Measurements from ENCODE around the gene TGFBR1.

The TGFBR1 gene

DNA sequence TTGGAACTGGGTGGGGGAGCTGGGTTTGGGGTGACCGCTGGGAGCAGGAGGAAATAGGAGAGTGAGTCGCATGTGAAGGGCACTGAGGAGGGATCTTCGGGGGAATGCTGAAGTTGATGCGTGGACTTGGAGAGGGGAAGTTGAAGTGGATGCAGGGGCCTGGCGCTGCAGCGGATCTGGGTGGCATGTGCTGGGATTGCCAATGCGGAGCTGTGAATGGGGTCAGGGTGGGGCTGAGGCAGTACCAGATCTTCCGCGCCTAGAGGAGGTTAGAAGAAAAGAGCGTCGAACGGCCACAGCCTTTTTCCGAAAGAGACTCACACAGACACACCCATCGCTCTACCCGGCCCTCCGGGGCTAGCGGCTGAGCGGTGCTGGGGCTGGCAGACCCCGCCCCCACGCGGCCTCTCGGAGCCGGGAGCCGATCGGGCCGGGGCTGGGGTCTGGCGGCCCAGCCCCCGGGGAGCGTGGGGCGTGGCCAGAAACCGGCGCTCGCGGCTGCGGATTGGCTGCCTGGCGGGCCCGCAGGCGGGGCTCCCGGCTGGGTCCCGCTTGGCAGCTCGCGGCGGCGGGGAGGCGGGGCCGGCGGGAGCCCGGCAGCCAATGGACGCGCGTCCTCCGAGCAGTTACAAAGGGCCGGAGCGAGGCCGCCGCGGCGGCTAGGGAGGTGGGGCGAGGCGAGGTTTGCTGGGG, at the start of gene TGFBR1:
Gene TGFBR1 (plus strand): TSS at position 655 of the 693 bp plus-strand sequence. CDS start 93 bp downstream, outside the sequence.
- peak; percentile 87 to 98 (median 97) for DNase-seq

DNA sequence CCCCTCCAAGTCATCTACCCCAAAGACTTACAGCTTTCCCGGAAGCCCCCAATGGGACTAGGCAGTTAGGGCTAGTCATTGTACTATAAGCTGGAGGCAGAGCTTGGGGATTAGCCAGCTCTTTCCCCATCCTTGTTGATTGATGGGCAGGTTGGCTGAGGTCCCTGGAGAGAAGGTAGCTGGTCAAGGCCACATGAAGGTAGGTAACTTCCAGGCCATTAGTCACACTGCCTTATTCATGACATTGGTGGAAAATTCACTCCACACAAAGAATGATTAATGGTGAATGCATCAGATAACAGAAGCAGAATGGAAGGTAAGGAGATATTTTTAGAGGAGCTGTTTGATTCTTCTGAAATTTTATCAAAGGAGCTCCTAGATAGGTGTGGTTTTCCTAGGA, 49.5 kb upstream of the TGFBR1 start:
- no peak for DNase-seq

- no peak for DNase-seq
These were observed 48.7 kb upstream of the TGFBR1 start for GRCh38 chr9:99056186-99056585.

- DNase-seq, result no peak
These were observed 47.8 kb upstream of the TGFBR1 start for GRCh38 chr9:99056886-99057664.

- no peak for DNase-seq
These were observed 47.0 kb upstream of the TGFBR1 start for GRCh38 chr9:99057665-99058625.

- no peak for DNase-seq
These were observed 45.7 kb upstream of the TGFBR1 start for GRCh38 chr9:99058964-99059921.

DNA sequence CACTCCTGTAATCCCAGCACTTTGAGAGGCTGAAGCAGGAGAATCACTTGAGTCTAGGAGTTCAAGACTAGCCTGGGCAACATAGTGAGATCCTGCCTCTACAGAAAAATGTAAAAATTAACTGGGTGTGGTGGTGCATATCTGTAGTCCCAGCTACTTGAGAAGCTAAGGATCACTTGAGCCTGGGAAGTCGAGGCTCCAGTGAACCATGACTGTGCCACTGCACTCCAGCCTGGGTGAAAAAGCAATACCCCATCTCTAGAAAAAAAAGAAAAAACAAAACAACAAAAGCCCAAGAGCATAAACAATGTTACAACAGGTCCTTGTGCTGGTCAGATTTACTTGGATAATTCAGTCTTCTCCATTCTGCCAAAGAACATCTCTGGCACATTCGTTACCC, 44.3 kb upstream of the TGFBR1 start:
- no peak for DNase-seq

DNA sequence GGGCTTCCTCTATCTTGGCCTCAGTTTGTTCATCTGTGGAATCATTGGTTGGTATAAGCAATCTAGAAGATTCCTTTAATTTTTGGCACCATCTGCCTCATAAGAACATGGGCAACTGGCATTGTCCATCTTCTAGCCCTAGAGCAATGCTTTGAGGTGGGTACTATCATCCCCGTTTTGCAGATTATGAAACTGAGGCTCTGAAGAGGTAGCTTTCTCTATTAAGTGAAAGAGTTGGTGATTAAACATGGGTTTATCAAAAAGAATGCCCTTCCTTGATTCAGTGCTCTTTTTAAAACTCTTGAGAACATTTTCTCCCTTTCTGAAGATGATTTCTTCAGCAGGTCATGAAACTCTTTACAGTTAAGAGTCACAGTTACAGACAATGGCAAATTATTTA, 42.4 kb upstream of the TGFBR1 start:
- no peak for DNase-seq

- no peak for DNase-seq
These were observed 41.4 kb upstream of the TGFBR1 start for GRCh38 chr9:99063522-99063921.

DNA sequence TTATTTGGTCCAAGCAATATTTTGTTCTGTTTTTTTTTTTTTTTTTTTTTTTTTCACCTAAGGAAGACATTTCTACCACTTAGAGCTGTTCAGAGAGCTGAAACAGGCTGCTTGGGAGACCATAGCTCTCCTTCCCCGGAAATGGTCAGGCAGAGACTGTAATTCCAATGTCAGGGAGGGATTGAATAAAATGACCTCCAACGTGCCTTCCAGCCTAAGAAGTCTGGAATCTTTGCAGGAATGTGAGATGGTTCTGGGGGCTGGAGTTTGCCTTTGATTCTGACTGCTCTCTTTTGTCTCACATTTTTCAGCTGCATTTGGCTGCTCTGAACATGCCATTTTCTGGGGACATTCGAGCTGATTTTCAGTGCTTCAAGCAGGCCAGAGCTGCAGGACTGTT, 38.3 kb upstream of the TGFBR1 start:
- DNase-seq, result no peak

GRCh38 chr9:99069075-99069474, 35.8 kb upstream of the TGFBR1 start:
- no peak for DNase-seq

- DNase-seq, result no peak
These were observed 35.4 kb upstream of the TGFBR1 start for GRCh38 chr9:99069546-99069945.

DNA sequence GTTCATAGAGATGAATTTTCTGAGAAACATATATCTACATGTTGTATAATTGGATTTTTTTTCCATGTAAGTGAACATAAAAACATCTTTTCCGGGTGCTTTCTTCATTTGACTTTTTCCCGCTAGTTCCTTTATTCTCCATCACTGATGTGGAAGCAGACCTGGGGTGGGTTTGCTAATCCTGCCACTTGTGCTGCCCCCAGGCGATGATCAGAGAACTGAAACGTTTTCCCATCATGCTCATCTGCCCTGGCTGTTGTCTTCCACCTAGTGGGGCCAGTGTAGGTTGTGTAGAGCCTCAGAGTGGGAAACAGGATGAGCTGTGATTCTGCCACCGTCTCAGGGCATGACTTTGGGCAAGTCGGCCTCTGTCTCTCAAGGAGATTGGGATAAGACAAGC, 34.2 kb upstream of the TGFBR1 start:
- DNase-seq, result peak in 1 of 3 experiments; percentile 32

- no peak for DNase-seq
These were observed 33.4 kb upstream of the TGFBR1 start for GRCh38 chr9:99071313-99072039.

- DNase-seq, result no peak
These were observed 32.9 kb upstream of the TGFBR1 start for GRCh38 chr9:99072040-99072394.

GRCh38 chr9:99073347-99073746, 31.6 kb upstream of the TGFBR1 start:
- DNase-seq, result no peak

DNA sequence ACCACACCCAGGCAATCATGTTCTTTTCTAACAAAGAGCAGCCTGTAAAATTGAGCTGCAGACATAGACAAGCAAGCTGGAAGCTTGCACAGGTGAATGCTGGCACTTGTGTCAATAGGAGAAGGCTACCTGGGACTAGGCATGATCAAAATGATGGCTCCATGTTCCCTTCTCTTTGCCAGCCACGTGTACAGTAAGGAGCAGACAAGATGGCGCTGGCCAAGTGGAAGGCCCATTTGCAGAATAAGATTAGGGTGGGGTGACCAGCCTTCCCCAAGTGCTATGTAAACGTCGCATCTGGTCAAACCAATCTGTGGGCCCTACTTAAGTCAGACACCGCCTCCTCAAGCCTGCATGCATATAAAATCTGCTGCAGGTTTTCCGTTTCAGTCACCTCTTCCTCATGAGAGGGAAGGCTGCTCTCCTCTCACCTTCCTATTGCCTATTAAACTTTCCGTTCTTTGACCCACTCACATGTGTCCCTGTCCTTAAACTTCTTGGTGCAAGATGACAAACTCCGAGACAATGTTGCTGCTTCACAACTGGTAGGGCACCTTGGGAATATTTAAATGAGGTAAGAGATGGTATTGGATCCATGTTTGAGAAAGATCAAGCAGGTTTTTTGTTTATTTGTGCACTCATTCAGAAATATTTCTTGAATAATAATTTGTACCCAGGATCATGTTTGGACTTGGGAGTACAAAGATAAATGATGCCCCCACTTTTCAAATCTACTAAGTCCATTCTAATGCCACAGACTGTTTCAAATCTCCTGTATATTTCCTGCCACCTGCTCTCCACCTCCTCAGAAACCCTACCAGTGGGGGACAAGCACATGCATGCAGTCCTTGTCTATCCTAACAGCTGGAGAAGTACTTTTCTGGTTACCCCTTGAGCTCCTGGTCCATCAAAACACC, 30.7 kb upstream of the TGFBR1 start:
- DNase-seq, result no peak

DNA sequence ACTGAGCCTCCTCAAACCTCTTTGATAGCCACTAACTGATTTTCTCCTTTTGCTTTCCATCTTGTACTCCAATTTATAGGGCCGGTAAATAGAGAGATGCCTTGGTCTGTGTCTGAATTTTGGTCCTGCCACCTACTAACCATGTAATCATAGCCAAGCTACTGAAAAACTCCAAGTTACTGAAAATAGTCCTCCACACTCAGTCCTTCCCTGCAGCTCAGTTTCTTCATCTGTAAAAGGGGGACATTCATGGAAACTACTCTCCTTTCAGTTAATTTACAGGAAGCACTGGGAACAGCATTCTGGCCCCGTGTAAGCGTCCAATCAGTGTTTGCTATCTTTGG, 30.0 kb upstream of the TGFBR1 start:
- DNase-seq, result no peak

DNA sequence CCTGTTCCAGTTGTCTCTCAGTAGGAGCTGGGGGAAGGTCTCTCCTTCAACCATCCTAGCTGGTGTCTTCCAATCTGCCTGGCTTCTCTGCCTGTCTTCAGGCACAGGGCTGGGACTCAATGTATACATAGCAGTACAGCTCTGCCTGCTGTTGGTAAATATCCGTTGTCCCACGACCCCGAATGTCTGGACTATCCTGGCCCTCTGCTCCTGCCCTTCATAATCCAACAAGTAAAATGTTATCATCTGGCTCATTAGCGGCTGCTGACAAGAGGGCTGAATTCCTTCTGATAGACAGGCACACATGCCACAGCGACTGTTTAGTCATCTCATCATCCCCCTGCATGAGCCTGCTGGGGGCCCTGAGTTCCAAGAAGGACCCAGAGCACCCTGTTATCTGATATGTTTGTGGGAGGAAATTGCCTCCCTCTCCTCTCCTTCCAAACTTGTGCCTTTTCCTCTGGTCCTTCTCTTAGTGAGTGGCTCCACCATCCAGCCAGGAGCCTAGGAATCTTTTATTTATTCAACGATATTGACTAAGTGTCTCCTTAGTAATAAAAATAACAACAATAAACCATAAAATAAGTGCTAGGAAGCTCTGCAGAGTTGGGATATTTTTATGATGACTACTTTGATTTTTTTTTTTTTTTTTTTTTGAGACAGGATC, 29.5 kb upstream of the TGFBR1 start:
- no peak for DNase-seq

- DNase-seq, result no peak
These were observed 28.9 kb upstream of the TGFBR1 start for GRCh38 chr9:99076030-99076429.

All from NCI-H1417 (cell line).